ENCODE results near the gene TOM1L2. TPM values are rescaled to one million over a fixed set of nuclear protein-coding genes. Genes with fewer than 3 reads are reported as not detected.

Gene TOM1L2
- total and polyA plus RNA-seq, 12 donors = 29.6 to 437 (median 67.7) TPM

DNA sequence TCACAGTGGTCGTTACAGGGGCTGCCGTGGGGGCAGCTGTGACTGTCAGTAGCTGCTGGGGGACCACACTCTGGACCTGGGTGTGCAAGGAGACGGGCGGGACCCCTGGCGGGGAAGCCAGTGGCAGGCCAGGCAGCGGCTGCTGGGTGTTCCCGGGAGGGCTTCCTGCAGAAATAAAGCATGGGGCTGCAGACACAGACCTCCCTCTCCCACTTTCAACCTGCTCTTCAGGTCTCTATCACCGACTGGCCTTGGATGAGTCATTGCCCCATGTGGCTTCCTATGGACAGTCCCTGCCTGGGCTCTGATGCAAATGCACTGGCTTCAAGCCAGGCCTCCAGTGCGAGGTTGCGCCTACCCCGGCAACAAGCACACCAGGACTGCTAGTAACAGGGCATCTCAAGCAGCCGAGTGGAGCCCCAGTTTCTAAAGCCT lies 152.6 kb downstream of the TOM1L2 start:
- no peaks in the 10 kb centered on the region for H3K9me3 ChIP-seq (replicated peaks in 1 of 3)
- 14 to 41% (median 35%) methylated on average over 8 to 12 of the region's 12 CpGs for WGBS, 4 donors
- H3K36me3 ChIP-seq (replicated peaks in 1 of 2) = peaks cover 0 to 52% of the 10 kb centered on the region in 2 donors
- peak overlapping the region; percentile 1 to 96 (median 93) for H3K27ac ChIP-seq
- peak overlapping the region in 1 of 4 donors; percentile 78 for H3K4me3 ChIP-seq
- TF ChIP-seq POLR2A (IDR thresholded peaks at IDR 0.05) (peak in 1 of 2 donors; percentile 73), CTCF (IDR thresholded peaks at IDR 0.05) (no peak)
- peaks cover 59 to 79% of the 10 kb centered on the region in 2 donors for H3K4me1 ChIP-seq (replicated peaks in 1 of 2)
- intact Hi-C loops (cut with DNase I) = loop anchor here in 1 of 2 donors (5.0 kb wide), 1 partner anchor 213 kb away; no protein-coding TSS in a partner anchor
- no peaks in the 10 kb centered on the region for H3K27me3 ChIP-seq
- DNase-seq = peak; percentile 90 to 98 (median 96)

DNA sequence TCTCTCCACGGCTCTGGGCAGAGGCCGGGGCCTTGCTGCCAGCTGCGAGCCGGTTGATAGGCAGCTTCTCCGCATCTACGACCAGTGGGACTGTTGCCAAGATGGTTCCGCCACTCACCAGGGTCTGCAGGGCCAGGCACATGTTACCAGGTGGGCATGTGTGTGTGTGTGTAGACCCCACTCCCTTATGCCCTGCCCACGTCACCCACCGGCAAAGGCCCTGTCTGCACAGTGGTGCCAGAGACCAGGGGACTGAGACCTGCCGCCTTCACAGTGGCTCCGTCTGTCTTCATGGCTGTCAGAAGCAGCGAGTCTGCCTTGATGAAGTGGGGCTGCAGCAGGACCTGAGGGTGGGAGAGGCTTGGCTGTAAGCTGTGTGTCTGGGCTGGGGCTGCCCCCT lies 153.1 kb downstream of the TOM1L2 start:
- TF ChIP-seq POLR2A (IDR thresholded peaks at IDR 0.05) (no peak), CTCF (IDR thresholded peaks at IDR 0.05) (no peak)
- Histone ChIP-seq H3K27me3 (no peaks in the 10 kb centered on the region), H3K4me3 (no peak overlapping the region), H3K9me3 (replicated peaks in 1 of 3) (no peaks in the 10 kb centered on the region), H3K4me1 (replicated peaks in 1 of 2) (peaks cover 55 to 79% of the 10 kb centered on the region in 2 donors), H3K27ac (peak overlapping the region; percentile 1 to 94 (median 72)), H3K36me3 (replicated peaks in 1 of 2) (peaks cover 0 to 56% of the 10 kb centered on the region in 2 donors)
- DNase-seq = peak in 3 of 7 donors; percentile 42 to 72 (median 62)
- 34 to 61% (median 54%) methylated on average over 1 to 12 of the region's 12 CpGs for WGBS, 4 donors
- intact Hi-C loops (cut with DNase I) = loop anchor here in 1 of 2 donors (5.0 kb wide), 1 partner anchor 213 kb away; no protein-coding TSS in a partner anchor

DNA sequence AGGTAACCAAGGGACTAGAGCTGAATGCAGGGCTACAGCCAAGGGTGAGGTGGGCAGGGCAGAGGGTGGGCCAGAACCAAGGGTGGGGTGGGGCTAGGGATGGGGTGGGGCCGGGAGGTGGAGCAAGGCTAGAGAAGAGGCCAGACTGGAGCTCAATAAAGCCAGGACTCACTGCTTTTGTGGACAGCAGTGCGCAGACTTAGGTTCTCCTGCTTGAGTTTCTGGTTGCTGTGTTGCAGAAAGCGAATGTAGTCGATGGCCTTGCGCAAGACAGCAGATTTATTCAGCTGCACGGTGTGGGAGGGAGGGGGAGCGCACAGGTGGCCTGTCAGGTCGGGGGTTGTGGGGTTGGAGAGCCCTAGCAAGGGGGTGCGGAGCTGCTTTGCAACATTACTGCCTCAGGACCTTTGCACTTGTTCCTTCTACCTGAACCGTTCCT lies 154.1 kb downstream of the TOM1L2 start:
- H3K4me3 ChIP-seq = no peak overlapping the region
- DNase-seq = peak in 6 of 7 donors; percentile 51 to 82 (median 72)
- intact Hi-C loops (cut with DNase I) = loop anchor here in 1 of 2 donors (5.0 kb wide), 1 partner anchor 214 kb away; no protein-coding TSS in a partner anchor
- peaks cover 51 to 83% of the 10 kb centered on the region in 2 donors for H3K4me1 ChIP-seq (replicated peaks in 1 of 2)
- 41 to 59% (median 53%) methylated on average over 5 to 10 of the region's 10 CpGs for WGBS, 4 donors
- H3K36me3 ChIP-seq (replicated peaks in 1 of 2) = peaks cover 0 to 67% of the 10 kb centered on the region in 2 donors
- TF ChIP-seq CTCF (IDR thresholded peaks at IDR 0.05) = no peak
- TF ChIP-seq POLR2A (IDR thresholded peaks at IDR 0.05) = peak in 1 of 2 donors; percentile 26
- H3K9me3 ChIP-seq (replicated peaks in 1 of 3) = no peaks in the 10 kb centered on the region
- H3K27me3 ChIP-seq = no peaks in the 10 kb centered on the region
- H3K27ac ChIP-seq = peak overlapping the region in 3 of 5 donors; percentile 72 to 94 (median 93)

GRCh38 chr17:17817552-17817947 lies 154.7 kb downstream of the TOM1L2 start:
- intact Hi-C loops (cut with DNase I) = loop anchor here in 1 of 2 donors (5.0 kb wide), 1 partner anchor 215 kb away; no protein-coding TSS in a partner anchor
- H3K27ac ChIP-seq = peak overlapping the region in 4 of 5 donors; percentile 26 to 94 (median 82)
- peaks cover 0 to 72% of the 10 kb centered on the region in 2 donors for H3K36me3 ChIP-seq (replicated peaks in 1 of 2)
- no peak overlapping the region for H3K4me3 ChIP-seq
- 58 to 71% (median 67%) methylated on average over 7 to 10 of the region's 10 CpGs for WGBS, 4 donors
- peak in 3 of 7 donors; percentile 43 to 61 (median 47) for DNase-seq
- H3K4me1 ChIP-seq (replicated peaks in 1 of 2) = peaks cover 48 to 83% of the 10 kb centered on the region in 2 donors
- H3K9me3 ChIP-seq (replicated peaks in 1 of 3) = no peaks in the 10 kb centered on the region
- H3K27me3 ChIP-seq = no peaks in the 10 kb centered on the region
- TF ChIP-seq CTCF (IDR thresholded peaks at IDR 0.05) = no peak
- no peak for TF ChIP-seq POLR2A (IDR thresholded peaks at IDR 0.05)

Data from adrenal gland (tissue), 12 donors.